Effector CD8-positive, alpha-beta T cell (primary cell): ENCODE measurements around the gene PTGFRN.

Source experiments
- DNase-seq: peaks from one replicate; lab custom pipeline; 2025; lab: John Stamatoyannopoulos, UW

The PTGFRN gene

GRCh38 chr1:116943438-116943837 is 33.7 kb downstream of the PTGFRN start:
- DNase-seq, result no peak

GRCh38 chr1:116944613-116945012 is 34.9 kb downstream of the PTGFRN start:
- no peak for DNase-seq

GRCh38 chr1:116945421-116945820 is 35.7 kb downstream of the PTGFRN start:
- DNase-seq, result no peak

GRCh38 chr1:116945996-116946395 is 36.3 kb downstream of the PTGFRN start:
- DNase-seq, result no peak

GRCh38 chr1:116947092-116947860 is 37.6 kb downstream of the PTGFRN start:
- DNase-seq, result no peak

GRCh38 chr1:116948046-116948445 is 38.3 kb downstream of the PTGFRN start:
- no peak for DNase-seq

GRCh38 chr1:116948642-116949041 is 38.9 kb downstream of the PTGFRN start:
- DNase-seq, result no peak

GRCh38 chr1:116949213-116949985 is 39.7 kb downstream of the PTGFRN start:
- no peak for DNase-seq

GRCh38 chr1:116950517-116951199 is 40.9 kb downstream of the PTGFRN start:
- DNase-seq, result no peak

GRCh38 chr1:116951200-116951935 is 41.7 kb downstream of the PTGFRN start:
- DNase-seq, result no peak

- no peak for DNase-seq
Observed at GRCh38 chr1:116952738-116953275, 43.1 kb downstream of the PTGFRN start.

GRCh38 chr1:116954440-116954839 is 44.7 kb downstream of the PTGFRN start:
- DNase-seq, result no peak

GRCh38 chr1:116956378-116956777 is 46.7 kb downstream of the PTGFRN start:
- DNase-seq, result no peak

GRCh38 chr1:116957646-116958045 is 47.9 kb downstream of the PTGFRN start:
- DNase-seq, result no peak

- DNase-seq, result no peak
Observed at GRCh38 chr1:116958110-116958509, 48.4 kb downstream of the PTGFRN start.

GRCh38 chr1:116958977-116959376 is 49.3 kb downstream of the PTGFRN start:
- DNase-seq, result no peak

GRCh38 chr1:116961606-116962005 is 51.9 kb downstream of the PTGFRN start:
- no peak for DNase-seq

GRCh38 chr1:116962987-116963639 is 53.4 kb downstream of the PTGFRN start:
- no peak for DNase-seq

- DNase-seq, result no peak
Observed at GRCh38 chr1:116966791-116967190, 57.1 kb downstream of the PTGFRN start.

- DNase-seq, result no peak
Observed at GRCh38 chr1:116968724-116969123, 59.0 kb downstream of the PTGFRN start.

- DNase-seq, result no peak
Observed at GRCh38 chr1:116971258-116971860, 61.6 kb downstream of the PTGFRN start.
